Stimulated activated CD4-positive, alpha-beta T cell treated with anti-CD3 and anti-CD28 coated beads, Interleukin-15, amount 100 ng/mL, for 1 hour (primary cell): ENCODE measurements around the gene RFX8.
"Not testable (repeated sequence)": the region's sequence is repeated elsewhere in the genome, so short reads cannot be mapped to it uniquely, and the experiment has no call there.

Source experiments
- DNase-seq, 2 donors: peaks; one replicate each; pipeline ENCODE4 v3.0.0-alpha.2; 2020; ENCODE audit warnings: low read depth in 1 of 2, low spot score in 1 of 2

RFX8 gene

DNA sequence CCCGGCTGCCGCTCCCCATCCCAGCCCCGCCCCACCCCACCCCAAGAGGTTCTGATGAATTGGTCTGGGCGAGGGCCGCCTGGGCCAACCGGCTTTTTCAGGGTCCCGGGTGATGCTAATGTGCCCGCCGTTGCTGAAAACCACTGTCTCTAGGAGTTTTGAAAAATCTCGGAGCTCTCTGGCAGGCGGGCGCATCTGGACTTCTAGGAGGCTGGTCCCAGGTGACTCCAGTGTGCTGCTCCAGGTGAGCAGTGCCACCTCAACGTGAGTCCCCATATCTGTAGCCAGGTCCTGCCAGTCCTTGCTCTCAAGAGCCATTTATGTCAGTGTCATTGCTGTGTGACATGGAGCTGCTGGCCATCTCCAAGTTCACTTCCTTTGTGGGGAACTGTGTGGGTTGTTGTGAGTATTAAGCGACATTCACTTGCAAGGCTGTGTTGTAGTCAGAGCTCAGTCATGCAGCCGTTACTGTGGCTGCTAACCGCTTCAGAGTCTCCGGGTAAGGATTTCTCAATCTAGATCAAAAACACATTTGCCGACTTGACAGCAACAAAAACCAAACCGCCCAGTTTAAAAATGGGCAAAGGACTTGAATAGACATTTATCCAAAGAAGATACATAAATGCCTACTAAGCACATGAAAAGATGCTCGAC, at the start of gene RFX8:
Gene RFX8, minus strand, starts transcription at position 382 of the 654 bp plus-strand sequence. CDS start 8,264 bp downstream, outside the sequence.
- DNase-seq: peak in 1 of 2 donors; percentile 13

DNA sequence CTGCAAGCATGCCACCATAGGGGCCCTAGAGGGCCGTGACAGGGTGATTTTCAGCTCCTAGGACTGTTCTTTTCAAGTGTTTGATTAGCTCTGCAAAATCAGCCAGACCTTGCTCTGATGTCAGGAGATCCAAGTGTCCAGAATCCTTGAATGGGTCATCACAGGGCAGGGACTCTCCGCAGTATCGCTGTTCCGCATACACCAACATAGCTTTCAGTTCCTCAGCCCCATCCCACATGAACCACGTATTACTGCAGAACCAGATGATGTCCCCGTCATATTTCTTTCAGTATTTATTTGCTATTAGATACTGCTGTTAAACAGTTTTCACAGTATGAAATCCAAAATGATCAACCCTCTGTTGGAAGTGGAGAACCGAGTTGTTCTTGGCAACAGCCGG, 46.6 kb upstream of the RFX8 start:
- DNase-seq: no peak

DNA sequence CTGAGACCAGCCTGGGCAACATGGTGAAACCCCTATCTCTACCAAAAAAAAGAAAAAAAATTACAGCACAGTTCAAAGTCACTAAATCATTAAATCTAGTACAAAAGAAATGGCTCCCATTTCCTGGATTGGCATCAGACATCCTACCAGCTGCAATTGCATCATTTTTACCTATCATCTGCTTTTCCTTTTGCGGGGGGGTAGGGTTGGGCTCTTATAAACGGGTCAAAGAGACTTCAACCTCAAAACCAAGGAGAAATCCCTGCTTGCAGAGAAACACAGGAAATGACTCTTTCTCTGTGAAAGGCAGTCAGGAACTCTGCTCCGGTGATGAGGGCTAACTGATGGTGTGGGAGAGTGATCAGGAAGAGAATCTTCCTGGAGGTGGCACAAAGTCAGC, 45.3 kb upstream of the RFX8 start:
- no peak for DNase-seq

DNA sequence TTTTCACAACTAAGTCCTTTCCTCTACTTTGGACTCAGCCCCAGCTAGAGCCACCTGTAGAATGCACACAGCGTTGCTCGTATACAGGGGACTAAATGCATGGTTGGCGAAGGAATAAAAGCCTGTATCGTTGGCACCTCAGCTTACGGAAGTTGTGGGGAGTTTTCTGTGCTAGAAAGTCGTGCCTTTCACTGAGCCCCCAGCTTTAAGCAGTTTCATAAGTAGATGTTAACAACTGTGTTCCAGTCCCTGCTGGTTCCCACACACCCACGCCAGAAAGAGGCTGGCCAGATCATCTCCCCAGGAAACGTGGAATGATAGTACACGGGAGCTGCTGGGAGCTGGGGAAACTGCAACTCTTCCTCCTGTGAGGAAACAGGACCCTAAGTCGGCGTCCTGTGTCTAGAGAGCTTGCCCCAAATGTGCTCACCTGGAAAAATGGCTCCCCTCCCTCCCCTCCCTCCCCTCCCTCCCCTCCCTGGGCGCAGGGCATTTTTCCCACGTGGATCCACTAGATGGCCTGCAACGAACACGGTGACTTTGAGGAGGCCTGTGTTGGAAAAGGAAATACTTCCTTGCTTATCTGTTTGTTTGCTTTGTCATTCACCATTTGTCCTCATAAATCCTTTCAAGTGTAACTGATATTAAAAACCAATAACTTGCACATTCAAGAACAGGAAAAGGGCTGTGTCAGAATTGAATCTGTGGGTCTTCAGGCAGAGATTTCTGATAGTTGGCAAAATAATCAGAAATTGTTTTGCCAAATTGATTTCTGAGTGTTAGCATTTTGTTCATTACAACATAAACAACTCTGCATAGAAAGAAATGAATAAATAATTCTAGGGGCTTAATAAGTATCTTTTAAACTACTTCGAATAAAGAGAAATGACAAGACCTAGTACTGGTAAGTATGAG, 43.9 kb upstream of the RFX8 start:
- no peak for DNase-seq

DNA sequence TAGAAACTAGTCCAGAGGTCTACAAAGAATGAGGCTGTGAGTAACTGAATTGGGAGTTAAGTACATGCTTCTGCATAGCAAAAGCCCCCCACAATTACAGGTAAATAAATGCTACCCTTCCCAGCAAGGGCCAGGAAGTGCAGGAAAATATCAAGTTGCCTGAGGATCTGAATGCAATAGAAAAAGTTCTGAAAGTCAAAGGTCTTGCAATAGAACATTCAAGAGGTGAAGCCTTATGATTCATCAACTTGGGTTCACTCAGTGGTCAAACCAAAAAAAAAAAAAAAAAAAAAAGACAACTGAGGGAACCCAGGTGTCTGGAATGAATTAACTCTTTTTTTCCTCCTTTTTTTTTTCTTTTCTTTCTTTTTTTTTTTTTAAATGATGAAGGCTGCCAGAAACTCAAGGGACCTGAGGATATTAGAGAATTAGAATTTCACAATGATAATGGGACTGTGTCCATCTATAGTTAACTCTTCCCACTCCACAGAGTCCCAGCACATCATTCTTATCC, 42.9 kb upstream of the RFX8 start:
- DNase-seq: no peak

DNA sequence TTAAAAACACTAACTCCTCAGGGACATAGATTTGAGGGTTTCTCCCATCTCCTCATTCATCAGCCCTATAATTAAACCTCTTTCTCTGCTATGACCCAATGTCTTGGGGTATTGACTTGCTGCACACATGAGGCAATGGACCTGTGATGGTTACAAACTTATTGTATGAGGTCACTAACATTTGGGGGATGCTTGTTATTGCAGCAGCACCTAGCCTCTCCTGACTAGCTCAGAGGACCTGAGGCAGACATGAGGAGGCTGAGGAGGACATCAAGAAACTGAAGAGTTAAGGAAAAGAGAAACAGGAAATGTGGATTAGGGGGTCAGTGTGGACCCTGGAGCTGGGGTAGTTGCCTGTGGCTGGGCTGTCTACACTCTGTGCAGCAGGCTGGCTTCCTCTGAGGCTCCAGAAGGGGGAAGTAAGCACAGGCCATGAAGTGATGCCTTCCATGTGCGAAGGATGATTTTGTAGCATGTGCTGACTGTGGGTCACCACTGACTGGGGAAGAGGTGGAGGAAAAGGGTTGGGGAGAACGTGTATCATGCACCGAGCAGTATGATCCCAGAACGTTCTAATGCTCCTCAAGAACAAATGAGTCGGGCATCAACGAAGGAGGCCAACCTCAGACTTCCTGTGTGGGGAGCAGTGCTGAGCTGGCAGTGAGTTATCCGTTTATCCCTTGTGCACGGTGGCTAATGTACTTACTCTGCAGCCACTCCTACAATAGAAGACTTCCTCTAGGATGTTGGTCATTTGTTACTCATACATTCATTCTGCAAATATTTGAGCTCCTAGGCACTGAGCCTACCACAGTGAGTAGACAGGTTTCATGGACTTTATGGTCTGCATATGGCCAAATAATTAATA, 42.1 kb upstream of the RFX8 start:
- DNase-seq: no peak

DNA sequence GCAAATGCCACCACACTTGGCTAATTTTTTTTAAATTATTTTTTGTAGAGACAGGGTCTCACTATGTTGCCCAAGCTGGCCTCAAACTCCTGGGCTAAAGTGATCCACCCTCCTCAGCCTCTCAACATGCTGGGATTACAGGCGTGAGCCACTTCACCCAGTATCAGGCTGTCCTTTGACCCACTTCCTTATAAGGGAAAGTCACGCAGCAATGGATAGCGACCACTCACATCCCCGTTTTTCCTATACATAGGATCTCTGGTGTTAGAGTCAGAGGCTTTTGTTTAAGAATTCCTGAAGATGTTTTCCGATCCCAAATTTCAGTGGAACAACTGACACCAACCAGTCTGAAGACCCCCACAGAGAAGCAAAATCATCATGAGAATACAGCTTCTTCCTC, 41.4 kb upstream of the RFX8 start:
- DNase-seq: no peak

DNA sequence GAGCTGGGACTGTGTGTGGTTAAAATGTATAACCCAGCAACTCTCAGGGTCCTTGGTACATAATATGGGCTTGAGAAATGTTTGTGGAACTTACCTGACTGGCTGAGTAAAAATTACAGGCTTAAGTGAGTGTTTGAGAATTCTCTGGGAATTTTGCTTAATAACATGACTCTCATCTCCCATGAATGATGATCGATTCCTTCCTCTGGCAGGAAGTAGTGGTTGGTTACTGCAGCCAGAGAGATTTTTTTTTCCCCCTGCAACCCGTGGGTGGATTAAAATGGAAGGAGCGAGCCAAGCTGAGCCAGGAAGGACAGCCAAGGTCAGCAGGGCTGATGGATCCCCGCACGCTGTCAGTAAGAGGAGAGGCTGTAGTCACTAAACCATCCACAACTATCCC, 40.6 kb upstream of the RFX8 start:
- no peak for DNase-seq

DNA sequence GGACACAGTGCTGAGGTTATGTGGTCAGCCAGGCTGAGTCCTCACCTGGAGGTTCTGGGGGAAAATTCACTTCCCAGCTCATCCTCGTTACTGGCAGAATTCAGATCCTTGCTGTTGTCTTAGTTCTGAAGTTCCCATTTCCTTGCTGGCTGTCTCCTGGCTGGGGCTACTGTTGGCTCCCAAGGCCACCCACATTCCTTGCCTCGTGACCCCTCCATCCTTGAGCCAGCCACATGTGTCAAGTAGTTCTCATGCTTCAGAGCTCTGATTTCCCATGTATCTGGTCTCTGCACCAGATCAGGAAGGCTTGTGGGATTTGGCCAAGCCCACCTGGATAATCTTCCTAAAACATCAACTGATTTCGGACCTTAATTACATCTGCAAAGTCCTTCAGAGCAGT, 38.1 kb upstream of the RFX8 start:
- DNase-seq: no peak

DNA sequence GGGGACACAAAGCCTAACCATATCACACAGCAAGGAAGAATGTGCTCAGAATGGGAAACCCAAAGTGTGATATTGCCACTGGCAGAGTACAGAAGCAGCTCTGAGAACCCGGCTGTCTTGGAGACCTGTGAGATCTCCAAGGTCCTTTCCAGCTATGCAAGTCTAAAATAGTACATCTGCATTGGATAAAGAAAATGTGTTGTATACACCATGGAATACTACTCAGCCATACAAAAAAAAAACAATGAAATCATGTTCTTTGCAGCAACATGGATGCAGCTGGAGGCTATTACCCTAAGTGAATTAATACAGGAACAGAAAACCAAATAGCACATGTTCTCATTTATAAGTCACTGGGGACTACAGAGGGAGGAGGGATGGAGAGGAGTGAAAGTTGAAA, 36.5 kb upstream of the RFX8 start:
- no peak for DNase-seq

DNA sequence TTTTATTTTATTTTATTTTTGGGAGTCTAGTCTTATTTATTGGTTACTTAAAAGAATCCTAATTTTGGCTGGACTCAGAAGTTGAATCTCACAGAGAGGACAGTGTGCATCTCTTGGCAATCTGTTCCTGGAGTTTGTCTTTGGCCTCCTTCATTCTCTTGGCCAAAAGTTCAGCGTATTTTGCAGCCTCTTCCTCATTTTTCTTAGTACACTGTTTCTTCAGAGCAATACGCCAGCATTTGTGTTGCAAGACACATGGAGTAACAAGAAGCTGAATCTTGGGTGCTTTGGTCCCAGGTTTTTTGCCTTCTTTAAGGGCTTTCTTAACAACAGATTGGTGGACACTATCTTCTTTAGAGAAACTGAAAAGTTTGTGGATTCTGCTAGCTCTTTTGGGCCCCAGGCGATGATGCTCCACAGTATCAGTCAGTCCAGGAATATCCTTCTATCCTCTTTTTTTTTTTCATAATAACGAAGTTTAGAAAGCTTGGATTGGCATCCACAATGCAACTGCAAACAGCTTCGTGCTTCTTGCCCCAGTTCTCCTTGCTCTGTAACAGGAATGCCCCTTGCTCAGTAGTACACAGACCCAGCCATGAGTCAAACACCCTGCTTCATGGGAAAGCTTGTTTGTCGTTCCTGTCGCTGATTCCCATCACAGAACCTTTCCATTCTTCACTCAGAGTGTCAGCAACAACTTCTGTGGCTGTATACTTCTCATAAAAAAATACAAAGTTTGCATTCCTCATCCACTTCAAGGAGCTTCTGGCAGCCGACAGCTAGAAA, 34.8 kb upstream of the RFX8 start:
- no peak for DNase-seq

DNA sequence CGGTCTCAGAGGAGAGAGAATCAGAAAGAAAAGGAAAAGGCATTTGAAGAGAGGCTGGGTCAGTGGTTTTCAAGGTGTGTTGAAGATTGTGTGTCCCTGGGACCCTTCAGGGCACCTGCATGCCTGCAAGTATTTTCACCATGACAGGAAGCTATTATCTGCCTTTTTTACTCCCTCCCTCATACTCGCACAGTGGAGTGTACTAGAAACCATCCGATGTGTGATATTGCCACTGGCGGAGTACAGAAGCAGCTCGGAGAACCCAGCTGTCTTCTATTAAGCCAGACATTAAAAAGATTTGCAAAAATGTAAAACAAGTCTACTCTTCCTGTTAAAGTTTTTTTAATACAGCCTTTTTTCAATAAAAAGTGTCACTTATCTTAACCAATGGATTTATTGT, 33.7 kb upstream of the RFX8 start:
- DNase-seq: no peak

DNA sequence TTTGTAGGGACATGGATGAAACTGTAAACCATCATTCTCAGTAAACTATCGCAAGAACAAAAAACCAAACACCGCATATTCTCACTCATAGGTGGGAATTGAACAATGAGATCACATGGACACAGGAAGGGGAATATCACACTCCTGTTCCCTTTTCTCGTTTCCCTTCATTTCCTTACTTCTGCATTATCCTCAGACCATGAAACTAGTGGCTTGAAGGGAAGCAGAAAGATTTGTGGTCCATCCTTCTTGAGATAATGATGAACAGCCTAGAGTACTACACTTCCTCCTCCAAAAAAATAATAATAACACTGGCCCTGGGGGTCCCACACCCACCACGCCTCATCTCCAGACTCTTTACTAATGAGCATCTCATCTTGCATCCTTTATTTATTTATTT, 30.4 kb upstream of the RFX8 start:
- DNase-seq: not testable (repeated sequence)

DNA sequence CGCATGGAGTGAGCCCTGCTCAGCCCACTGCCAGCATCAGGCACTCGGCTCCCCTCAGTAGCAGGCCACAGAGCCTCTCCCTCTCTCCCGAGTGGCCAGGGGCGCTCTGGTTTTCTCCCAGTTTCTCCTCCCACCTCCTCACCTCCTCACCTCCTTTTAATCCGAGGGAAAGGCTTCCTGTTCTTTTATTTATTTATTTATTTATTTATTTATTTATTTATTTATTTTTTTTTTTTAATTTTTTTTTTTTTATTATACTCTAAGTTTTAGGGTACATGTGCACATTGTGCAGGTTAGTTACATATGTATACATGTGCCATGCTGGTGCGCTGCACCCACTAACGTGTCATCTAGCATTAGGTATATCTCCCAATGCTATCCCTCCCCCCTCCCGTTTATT, 29.8 kb upstream of the RFX8 start:
- not testable (repeated sequence) for DNase-seq

DNA sequence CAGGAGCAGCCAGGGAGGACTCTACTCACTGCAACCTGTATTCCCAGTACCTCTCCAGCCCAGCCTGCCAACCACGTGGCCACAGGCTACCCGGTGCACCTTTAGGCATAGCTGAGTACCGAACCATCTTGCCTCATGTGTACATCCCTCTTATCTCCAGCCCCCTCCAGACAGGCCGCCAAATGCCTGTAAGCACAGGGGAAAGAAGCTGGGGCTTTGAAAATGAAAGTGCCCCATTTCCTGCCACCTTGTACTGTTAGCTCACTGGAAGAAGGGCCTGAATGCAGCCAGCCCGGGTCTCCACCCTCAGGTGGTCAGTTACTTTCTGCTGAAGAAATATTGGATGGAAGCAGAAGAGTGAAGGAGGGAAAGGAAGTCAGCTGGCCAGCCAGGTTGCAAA, 27.2 kb upstream of the RFX8 start:
- no peak for DNase-seq

DNA sequence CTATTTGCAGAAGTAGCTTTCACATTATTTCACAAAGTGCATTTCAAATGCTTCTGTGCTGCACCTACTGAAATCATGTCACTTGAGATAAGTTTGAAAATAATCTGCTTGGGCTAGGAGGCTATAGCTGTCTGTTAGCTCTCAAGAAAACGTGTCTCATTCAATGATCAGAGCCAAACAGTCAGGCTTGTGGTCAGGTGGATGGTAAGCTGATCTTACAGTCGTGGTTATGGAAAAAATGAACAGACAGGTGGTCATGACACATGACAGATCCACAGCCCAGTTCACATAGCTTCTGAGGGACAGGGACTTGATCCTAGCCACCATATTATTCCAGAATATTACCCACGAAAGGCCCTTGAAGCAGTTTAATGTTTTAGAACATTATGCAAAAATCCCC, 26.5 kb upstream of the RFX8 start:
- DNase-seq: no peak

DNA sequence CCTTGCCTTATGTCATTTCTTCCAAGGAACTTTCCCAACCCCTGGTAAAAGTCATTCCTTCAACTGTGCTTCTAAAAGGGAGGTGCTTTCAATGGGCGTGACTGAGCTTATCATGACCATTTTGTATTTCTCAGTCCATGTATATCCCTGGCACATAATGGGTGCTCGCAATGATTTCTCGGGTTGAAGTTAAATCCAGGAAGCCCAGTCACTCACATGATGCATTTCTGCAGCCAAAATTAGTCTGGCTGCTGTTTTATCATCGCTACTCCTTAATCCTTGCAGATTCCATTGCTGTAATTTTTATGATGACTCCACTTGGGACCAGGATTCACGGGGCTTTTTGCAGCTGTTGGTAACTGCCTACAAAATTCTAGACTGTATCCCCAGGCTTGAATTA, 25.9 kb upstream of the RFX8 start:
- no peak for DNase-seq

DNA sequence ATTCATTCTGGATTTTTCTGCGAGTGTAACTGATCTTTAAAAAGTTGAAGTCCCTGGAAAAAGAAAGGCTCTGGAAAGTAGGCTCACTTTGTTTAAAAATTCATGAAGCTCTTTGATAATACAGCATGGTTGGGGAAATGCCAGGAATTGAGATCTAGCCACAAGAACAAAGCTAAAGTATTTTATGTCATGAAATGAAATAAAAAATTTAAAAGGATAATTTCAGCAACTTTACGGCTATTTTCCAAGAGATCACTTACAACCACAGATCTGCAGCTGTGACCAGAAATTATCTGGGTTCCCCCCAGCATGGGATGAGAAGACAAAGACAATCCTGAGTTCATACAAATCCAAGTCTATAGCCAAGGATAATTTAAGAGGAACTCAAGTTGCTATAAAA, 25.3 kb upstream of the RFX8 start:
- DNase-seq: no peak

DNA sequence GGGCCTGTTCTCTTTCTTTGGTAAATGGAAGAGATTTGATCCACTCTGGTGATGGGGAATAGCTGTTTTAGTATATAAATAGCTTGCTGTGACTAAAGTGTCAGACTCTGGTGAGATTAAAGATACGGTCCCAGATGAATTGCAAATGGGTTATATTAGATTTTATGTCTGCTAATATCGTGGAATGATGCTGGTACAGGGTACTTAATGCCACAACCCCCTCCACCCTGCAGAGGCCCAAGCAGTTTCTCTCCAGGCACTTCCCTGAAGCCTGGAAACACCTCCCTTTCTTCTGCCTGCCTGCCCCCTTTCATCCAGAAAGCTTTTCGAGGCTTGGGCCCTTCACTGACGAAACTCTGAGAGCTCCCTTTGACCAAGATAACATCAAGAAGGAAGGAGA, 21.4 kb upstream of the RFX8 start:
- DNase-seq: no peak

DNA sequence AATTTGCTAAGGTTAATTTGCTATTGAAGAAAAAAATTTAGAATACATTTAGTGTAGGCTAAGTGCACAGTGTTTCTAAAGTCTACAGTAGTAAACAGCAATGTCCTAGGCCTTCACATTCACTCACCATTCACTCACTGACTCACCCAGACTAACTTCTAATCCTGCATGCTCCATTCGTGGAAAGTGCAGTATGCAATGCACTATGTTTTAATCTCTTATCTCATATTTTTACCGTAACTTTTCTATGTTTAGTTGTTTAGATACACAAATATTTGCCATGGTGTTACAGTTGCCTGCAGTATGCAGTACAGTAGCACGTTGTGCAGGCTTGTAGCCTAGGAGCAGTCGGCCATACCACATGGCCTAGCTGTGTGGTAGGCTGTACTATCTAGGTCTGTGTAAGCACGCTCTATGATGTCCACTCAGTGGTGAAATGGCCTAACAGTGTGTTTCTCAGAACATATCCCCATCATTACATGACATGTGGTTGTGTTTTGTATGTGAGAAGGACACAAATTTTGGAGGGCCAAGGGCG, 18.1 kb upstream of the RFX8 start:
- no peak for DNase-seq
